ENCODE results near the gene RPS18.

- no peak for TF ChIP-seq CTCF (IDR thresholded peaks at IDR 0.05; ENCODE audit: insufficient read depth, low read length)
- no peak for TF ChIP-seq REST (IDR thresholded peaks at IDR 0.05; ENCODE audit: insufficient replicate concordance, low read depth)
- no peak for TF ChIP-seq POLR2AphosphoS5 (IDR thresholded peaks at IDR 0.05; ENCODE audit: low read depth)
- TF ChIP-seq SPI1 (IDR thresholded peaks at IDR 0.05; ENCODE audit: borderline replicate concordance, low read depth) = no peak
Measured at GRCh38 chr6:33235221-33235634, 36.6 kb upstream of the RPS18 start.
